GM15510 (cell line): Measurements from ENCODE around the gene DCAF15.

Source experiments
- POLR2A ChIP-seq: IDR thresholded peaks from 3 replicates; pipeline ENCODE4 v1.6.1; 2011; ENCODE audit warnings: borderline replicate concordance; ENCODE audit not compliant: insufficient read length; ENCODE audit errors: extremely low read depth

The DCAF15 gene

GRCh38 chr19:13962699-13963602, 10.6 kb downstream of the DCAF15 start:
- TF ChIP-seq POLR2A, result no peak

DNA sequence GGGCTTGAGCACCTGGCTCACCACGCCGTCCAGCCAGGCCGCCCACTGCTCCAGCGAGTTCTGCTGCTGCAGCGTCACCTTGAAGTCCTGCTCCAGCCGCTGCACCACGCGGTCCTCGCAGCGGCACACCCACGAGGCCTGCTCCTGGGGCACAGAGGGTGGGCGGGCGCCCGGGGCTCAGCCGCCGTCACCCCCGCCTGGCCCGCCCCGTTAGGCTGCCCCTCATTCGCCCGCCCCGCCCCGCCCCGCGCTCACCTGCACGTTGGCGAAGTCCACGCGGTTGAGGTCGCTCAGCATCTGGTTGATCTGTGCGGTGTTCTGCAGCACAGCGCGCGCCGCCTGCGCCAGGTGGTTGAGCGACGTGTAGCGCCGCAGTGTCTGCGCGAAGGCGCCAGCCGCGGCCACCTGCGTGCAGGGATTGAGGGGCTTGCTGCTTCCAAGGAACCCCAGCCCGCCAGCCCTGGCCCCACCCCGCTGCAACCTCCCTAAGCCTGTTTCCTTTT, 11.3 kb downstream of the DCAF15 start:
- no peak for TF ChIP-seq POLR2A

DNA sequence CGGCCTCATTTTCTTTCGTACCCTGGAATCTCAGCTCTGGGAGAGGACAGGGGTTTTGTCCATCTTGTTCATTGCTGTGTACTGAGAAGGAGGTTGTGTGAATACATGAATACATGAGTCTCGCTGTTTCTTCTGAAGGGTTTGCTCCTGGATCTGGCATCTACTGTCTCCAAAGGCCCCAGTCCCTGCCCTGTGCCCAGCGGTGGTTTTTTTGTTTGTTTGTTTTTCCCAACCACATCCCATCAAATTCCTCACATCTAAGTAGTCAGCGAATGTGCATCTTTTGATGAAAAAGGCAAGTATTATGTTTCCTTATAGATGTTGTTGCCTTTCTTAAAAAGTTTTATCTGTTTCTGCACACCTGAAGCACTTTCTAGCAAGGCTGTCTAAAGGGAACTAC, 12.5 kb downstream of the DCAF15 start:
- TF ChIP-seq POLR2A, result no peak

GRCh38 chr19:13965377-13965896, 13.1 kb downstream of the DCAF15 start:
- TF ChIP-seq POLR2A, result no peak

DNA sequence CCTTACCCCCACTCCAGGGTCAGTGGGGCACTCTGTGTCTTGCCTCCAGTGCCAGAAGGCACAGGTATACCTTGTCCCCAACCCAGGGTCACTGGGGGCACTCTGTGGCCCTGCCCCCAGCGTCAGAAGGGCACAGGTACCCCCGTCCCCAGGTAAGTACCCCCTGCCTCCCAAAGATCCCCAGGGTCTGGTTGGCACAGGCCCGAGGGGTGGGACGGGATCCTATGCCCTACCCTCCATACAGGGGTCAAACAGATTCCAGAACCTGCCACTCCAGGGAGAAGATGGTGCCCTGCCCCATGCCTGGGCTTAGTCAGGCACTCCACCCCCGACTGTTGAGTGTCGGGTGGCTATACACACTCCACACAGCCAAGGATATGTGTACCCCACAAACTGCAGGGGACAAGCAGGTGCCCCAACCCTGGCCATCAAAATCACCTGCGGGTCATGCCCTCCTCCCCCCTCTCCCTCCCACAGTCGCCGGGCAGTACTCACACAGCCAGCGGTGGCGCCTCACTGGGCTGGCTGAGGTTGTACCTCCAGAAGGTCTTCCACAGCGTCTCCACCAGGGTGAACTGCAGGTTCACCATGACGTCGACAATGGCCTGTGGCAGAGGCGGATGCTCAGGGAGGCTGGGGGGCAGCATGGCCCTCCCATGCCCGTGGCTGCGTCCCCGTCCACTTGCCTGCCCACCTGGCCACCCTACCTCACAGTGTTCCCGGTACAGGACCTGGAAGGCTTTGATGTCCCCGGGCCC, 13.8 kb downstream of the DCAF15 start:
- TF ChIP-seq POLR2A, result no peak

GRCh38 chr19:13966684-13967128, 14.4 kb downstream of the DCAF15 start:
- no peak for TF ChIP-seq POLR2A

- no peak for TF ChIP-seq POLR2A
Observed at GRCh38 chr19:13968383-13968935, 16.1 kb downstream of the DCAF15 start.

GRCh38 chr19:13968999-13969398, 16.7 kb downstream of the DCAF15 start:
- TF ChIP-seq POLR2A, result no peak

DNA sequence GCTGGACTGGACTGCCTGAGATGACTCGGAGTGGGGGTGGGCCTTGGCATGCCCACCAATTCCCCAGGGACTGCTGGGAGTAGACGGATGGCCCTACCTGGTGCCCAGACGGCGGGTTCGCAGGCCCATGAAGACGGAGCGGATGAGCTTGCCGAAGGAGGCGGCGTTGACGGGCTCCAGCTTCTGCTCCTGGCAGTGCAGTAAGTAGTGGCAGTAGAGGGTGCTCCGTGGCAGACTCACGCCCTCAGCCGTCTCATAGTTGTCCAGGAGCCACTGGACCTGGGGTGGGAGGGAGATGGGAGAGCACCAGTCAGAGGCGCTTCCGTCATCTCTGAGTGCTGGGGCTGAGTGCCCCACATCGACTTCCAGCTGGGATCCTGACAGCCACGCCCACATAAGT, 17.6 kb downstream of the DCAF15 start:
- no peak for TF ChIP-seq POLR2A

DNA sequence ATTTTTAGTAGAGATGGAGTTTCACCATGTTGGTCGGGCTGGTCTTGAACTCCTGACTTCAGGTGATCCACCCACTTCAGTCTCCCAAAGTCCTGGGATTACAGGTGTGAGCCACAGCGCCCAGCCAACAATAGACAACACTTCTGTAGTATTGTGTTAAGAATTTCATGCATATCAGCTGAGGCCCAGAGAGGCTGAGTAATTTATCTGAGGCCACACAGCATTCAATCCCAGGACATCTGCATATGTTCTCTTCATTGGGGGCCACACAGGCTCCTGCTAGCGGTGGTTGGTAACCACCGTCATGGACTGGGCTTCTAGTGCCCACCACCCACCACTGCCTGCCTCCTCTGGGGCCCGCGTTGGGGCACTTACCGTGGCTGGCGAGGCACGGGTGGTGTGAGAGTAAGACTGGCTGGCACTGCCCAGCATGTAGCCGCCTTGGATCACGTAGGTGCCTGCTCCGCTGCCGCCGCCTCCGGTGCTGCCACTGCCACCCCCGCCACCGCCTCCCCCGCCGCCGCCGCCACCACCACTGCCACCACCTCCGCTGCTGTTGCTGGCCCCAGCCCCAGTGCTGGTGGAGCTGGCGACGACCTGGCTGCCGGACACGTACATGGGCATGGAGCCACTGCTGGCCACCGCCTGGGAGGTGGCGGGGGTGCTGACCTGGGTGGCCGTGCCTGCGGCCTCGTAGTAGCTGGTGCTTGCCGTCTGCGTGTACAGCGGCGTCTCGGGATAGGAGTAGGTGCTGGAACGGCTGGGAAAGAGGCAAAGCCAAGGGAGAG, 20.3 kb downstream of the DCAF15 start:
- TF ChIP-seq POLR2A, result no peak

DNA sequence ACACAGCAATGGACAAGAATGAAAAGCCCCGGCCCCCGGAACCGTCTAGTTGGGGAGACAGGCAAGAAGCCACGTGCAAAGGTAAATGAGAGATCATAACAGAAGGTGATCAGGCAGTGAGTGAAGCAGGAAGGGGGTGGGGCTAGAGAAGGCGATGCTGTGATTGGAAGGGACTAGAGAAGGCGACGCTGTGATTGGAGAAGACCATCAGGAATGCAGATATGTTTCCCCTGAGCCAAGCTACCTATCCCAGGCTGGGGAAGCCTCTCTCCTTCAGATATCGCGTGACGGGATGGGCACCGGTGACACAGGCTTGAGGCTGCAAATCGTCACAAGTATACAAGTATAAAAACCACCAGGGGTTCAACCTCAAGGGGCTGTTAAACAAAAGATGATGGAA, 21.8 kb downstream of the DCAF15 start:
- no peak for TF ChIP-seq POLR2A

DNA sequence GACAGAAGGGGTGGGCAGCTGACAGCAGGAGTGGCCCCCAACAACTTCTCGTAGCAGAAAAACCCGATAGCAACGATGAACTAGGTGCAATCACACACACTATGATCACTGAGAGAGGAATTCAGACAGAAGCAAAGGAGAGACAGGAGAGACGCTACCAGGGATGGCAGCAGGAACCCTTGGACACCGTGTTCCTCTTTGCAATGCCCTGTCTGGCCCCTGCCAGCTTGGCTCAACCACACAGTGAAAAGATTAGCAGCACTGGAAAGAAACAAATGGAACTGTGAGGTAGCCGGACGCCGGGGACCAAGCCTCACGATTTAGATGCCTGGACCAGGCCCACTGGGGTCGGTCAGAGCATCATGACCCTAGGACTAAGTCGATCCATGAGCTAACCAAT, 23.6 kb downstream of the DCAF15 start:
- TF ChIP-seq POLR2A, result no peak

- no peak for TF ChIP-seq POLR2A
Observed at GRCh38 chr19:13976446-13976845, 24.1 kb downstream of the DCAF15 start.

DNA sequence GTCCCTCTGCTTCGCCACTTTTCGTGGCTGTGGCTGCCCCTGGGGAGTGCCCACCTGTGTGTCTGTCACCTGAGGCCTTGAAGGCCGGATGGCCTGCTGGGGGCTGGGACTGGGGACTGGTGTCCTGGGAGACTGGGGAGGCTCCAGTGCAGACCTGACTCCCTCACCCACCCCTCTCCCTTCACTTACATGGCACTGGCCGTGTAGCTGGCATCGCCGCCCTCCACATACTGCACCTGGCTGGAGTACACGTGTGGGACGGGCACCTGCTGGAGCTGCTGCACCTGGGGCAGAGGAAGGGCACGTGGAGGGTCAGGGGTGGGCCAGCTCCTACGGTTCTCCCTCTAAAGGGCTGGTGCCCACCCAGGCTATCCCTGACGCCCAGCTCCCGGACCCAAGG, 25.5 kb downstream of the DCAF15 start:
- TF ChIP-seq POLR2A, result no peak

DNA sequence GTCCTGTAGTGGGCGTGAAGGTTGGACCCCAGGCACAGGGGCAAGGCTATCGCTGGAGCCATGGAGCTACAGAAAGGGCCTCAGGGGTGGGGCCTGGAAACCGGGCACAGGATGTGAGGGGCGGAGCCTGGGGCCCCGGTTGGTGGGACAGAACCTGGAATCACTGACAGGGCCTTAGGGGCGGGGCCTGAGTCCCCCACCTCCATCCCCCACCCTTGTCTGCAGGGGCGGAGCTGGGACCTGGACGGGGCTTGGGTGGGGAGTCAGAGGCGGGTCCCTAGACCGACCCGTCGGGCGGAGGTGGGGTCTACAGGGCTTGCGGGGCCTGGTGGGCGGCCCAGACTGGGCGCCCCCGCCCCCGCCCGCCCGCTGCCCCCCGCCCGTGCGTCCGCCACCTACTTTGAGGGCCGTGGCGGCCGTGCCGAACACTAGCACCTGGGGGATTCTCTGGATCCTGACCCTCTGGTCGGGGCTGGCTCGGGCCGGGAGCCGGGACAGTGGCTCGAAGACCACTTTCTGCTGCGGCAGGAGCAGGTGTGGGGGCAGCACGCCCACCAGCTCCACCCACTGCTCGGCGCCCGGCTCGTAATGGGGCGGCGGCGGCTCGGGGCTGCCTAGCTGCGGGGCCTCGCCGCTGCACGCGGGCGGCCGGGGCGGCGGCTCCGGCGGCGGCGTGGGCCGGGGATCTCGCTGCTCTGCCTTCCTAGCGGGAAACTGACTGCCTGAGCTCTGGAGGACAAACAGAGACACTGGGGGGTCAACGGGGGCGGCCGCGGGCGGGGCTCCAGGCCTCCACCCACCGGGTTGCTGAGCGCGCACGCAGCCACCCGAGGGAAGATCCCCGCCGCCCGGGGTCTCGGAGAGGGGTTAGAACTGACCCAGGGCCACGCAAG, 26.3 kb downstream of the DCAF15 start:
- TF ChIP-seq POLR2A, result no peak
